ENCODE measurements around the gene ARID2.

DNA sequence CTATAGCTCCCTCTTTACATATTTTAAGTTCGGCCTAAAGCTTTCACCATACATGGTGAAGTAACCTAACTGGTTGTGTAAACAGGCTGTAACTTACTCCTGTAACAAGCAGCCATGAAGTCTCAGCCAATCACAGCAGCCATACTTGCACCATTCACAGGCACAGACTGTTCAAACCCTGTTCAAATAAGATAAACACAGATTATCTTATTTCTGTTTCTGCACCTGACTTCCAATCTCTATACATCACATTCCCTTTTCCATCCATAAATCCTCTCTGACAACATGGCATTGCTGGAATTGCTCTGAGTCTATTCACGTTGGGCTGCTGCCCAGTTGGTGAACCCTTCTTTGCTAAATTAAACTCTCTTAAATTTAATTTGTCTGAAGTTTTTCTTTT lies 34.5 kb upstream of the ARID2 start:
- no peak for TF ChIP-seq SIN3A (IDR thresholded peaks at IDR 0.05; ENCODE audit: borderline replicate concordance, insufficient read depth, low read length)
- no peak for TF ChIP-seq POLR2AphosphoS5 (IDR thresholded peaks at IDR 0.05; ENCODE audit: low read depth, low read length)
- TF ChIP-seq REST (IDR thresholded peaks at IDR 0.05; ENCODE audit: insufficient read depth in 1 of 2, low read depth in 2 of 2, low read length in 2 of 2), result no peak
- no peak for TF ChIP-seq TAF1 (IDR thresholded peaks at IDR 0.05; ENCODE audit: borderline replicate concordance, insufficient read depth, low read length)

All from PFSK-1 (cell line).